Measurements from ENCODE around the gene MANF.
A peak's percentile ranks its signal among the peaks of the same experiment; 100 is the strongest.

MANF gene

GRCh38 chr3:51379301-51379700 is 5.8 kb upstream of the MANF start:
- no peak overlapping the region for H3K4me3 ChIP-seq
- no peak for DNase-seq (ENCODE audit: low spot score)
- TF ChIP-seq CTCF (IDR thresholded peaks at IDR 0.05): no peak
- H3K27ac ChIP-seq: no peak overlapping the region

- TF ChIP-seq CTCF (IDR thresholded peaks at IDR 0.05): no peak
- Histone ChIP-seq H3K4me3 (no peak overlapping the region), H3K27ac (no peak overlapping the region)
- no peak for DNase-seq (ENCODE audit: low spot score)
These were observed 5.2 kb upstream of the MANF start for GRCh38 chr3:51379746-51380455.

- Histone ChIP-seq H3K4me3 (no peak overlapping the region), H3K27ac (no peak overlapping the region)
- no peak for TF ChIP-seq CTCF (IDR thresholded peaks at IDR 0.05)
- no peak for DNase-seq (ENCODE audit: low spot score)
These were observed 4.3 kb upstream of the MANF start for GRCh38 chr3:51380601-51381332.

GRCh38 chr3:51381333-51381705 is 3.8 kb upstream of the MANF start:
- TF ChIP-seq CTCF (IDR thresholded peaks at IDR 0.05): no peak
- no peak for DNase-seq (ENCODE audit: low spot score)
- no peak overlapping the region for H3K4me3 ChIP-seq

GRCh38 chr3:51382076-51382745 is 2.9 kb upstream of the MANF start:
- Histone ChIP-seq H3K27ac (no peak overlapping the region), H3K4me3 (no peak overlapping the region)
- no peak for DNase-seq (ENCODE audit: low spot score)
- no peak for TF ChIP-seq CTCF (IDR thresholded peaks at IDR 0.05)

More at GRCh38 chr3:51381333-51381705, 3.8 kb upstream of the MANF start:
- no peak overlapping the region for H3K27ac ChIP-seq

GRCh38 chr3:51382947-51383578 is 2.0 kb upstream of the MANF start:
- peak; percentile 45 for DNase-seq (ENCODE audit: low spot score)
- no peak overlapping the region for H3K27ac ChIP-seq
- TF ChIP-seq CTCF (IDR thresholded peaks at IDR 0.05): no peak
- H3K4me3 ChIP-seq: no peak overlapping the region

Data from coronary artery (tissue), 2 donors.